K562 (cell line): Measurements from ENCODE around the gene MICU2. TPM values are rescaled to one million over a fixed set of nuclear protein-coding genes. Genes with fewer than 3 reads are reported as not detected.

Source experiments
- CBX8 ChIP-seq: fragments of 200-600 bp; sonication (generic); IDR thresholded peaks from 2 replicates; pipeline ENCODE4 v1.6.1; 2012; ENCODE audit warnings: borderline replicate concordance, mixed run types, low read depth, mild to moderate bottlenecking, moderate library complexity, mixed read lengths, low read length, control low read depth, inconsistent platforms; ENCODE audit not compliant: poor library complexity, severe bottlenecking; ENCODE audit errors: extremely low read depth
- CHD4 ChIP-seq: fragments of 200-600 bp; sonication (generic); IDR thresholded peaks from 3 replicates; pipeline ENCODE4 v1.6.1; 2012; ENCODE audit warnings: low read depth, mild to moderate bottlenecking, mixed read lengths, low read length, inconsistent platforms; ENCODE audit not compliant: insufficient read depth, insufficient replicate concordance, poor library complexity, severe bottlenecking
- FOXJ2 ChIP-seq: fragments of 200-800 bp; sonication (Bioruptor generic); IDR thresholded peaks from 2 replicates; pipeline ENCODE4 v1.6.1; 2016; ENCODE audit warnings: missing genetic modification characterization, missing compliant biosample characterization
- FOXK1 ChIP-seq: sonication (generic); formaldehyde crosslinking; IDR thresholded peaks from 2 replicates; pipeline ENCODE4 v1.8.0; 2022; ENCODE audit warnings: missing genetic modification reagents, mild to moderate bottlenecking, borderline replicate concordance
- KAT8 ChIP-seq: fragments of 450-650 bp; IDR thresholded peaks from 2 replicates; pipeline ENCODE4 v1.6.1; 2016; ENCODE audit warnings: low read depth, mild to moderate bottlenecking
- NCOA4 ChIP-seq: fragments of 450-650 bp; IDR thresholded peaks from 2 replicates; pipeline ENCODE4 v1.6.1; 2018; ENCODE audit warnings: mild to moderate bottlenecking; ENCODE audit not compliant: partially characterized antibody
- RBFOX2 ChIP-seq: fragments of 200-400 bp; formaldehyde crosslinking; IDR thresholded peaks from 2 replicates; pipeline ENCODE4 v1.6.1; 2017; ENCODE audit warnings: low read depth, mild to moderate bottlenecking, low read length, moderate library complexity
- RBM15 ChIP-seq: fragments of 200-400 bp; formaldehyde crosslinking; IDR thresholded peaks from 2 replicates; pipeline ENCODE4 v1.6.1; 2018; ENCODE audit warnings: mild to moderate bottlenecking, low read length, moderate library complexity; ENCODE audit not compliant: insufficient read depth
- ZFPM2 ChIP-seq: fragments of 250-450 bp; sonication (Bioruptor Pico); IDR thresholded peaks from 2 replicates; pipeline ENCODE4 v1.5.1; 2022; ENCODE audit warnings: mild to moderate bottlenecking
- ZNF197 ChIP-seq: fragments of 200-800 bp; sonication (Bioruptor generic); IDR thresholded peaks from 2 replicates; pipeline ENCODE4 v1.6.1; 2016; ENCODE audit warnings: low read depth, missing genetic modification characterization, missing compliant biosample characterization
- ZNF583 ChIP-seq: fragments of 250-450 bp; sonication (Bioruptor Pico); IDR thresholded peaks from 2 replicates; pipeline ENCODE4 v1.4.0; 2020
- ZZZ3 ChIP-seq: fragments of 450-650 bp; IDR thresholded peaks from 2 replicates; pipeline ENCODE4 v1.6.1; 2016; ENCODE audit warnings: antibody characterized with exemption, mild to moderate bottlenecking, moderate library complexity
- polyA plus RNA-seq, 8 experiments: library from polyadenylated mRNA; depleted of rRNA in 4 of 8; stranded (reverse) in 5 of 8; unstranded in 3 of 8; fragments of >200 nt; fragmentation: Nextera tagmentation in 2 of 8; fragmentation: Illumina TruSeq in 1 of 8; extraction: Ambion mirVana in 2 of 8; extraction: Trizol in 1 of 8; gene quantifications; 2 replicates each; pipeline versions ENCODE4 v1.2.1 to v1.2.3, GENCODE V29; 2011 to 2014; ENCODE audit warnings: inconsistent platforms in 1 of 8, missing spikeins in 1 of 8
- total RNA-seq, 7 experiments: library from RNA; depleted of rRNA in 6 of 7; stranded (reverse); fragments of >200 nt in 6 of 7; fragmentation: Illumina TruSeq in 2 of 7; extraction: Trizol in 2 of 7; gene quantifications; 2 replicates each; pipeline versions ENCODE4 v1.2.1 to v1.2.3, GENCODE V29; 2011 to 2021; ENCODE audit warnings: low replicate concordance in 1 of 7
- TF ChIP-seq, protein P1 (sequence below): IDR thresholded peaks from 2 replicates; pipeline ENCODE4 v1.6.1; 2012; ENCODE audit warnings: low read depth, low read length, improper control_type of control experiment, borderline replicate concordance
- TF ChIP-seq, protein P2 (sequence below): fragments of 200-400 bp; formaldehyde crosslinking; IDR thresholded peaks from 2 replicates; pipeline ENCODE4 v1.6.1; 2017; ENCODE audit warnings: mild to moderate bottlenecking, low read depth, low read length, moderate library complexity
- TF ChIP-seq, protein P3 (sequence below): fragments of 250-450 bp; sonication (Bioruptor Pico); IDR thresholded peaks from 2 replicates; pipeline ENCODE4 v1.9.0; 2021; ENCODE audit warnings: mild to moderate bottlenecking, inconsistent platforms
- TF ChIP-seq, protein P4 (sequence below): IDR thresholded peaks from 2 replicates; pipeline ENCODE4 v1.6.1; 2011; ENCODE audit not compliant: insufficient read length; ENCODE audit errors: extremely low read depth
- TF ChIP-seq, protein P5 (sequence below): fragments of 450-650 bp; IDR thresholded peaks from 2 replicates; pipeline ENCODE4 v1.6.1; 2016; ENCODE audit warnings: antibody characterized with exemption

MICU2 gene
- total and polyA plus RNA-seq, 9 of the 15 experiments (the other 6 are each of a cell fraction or from before 2014, with no cell fraction given) = 9.1 to 41.8 (median 33.4) TPM

DNA sequence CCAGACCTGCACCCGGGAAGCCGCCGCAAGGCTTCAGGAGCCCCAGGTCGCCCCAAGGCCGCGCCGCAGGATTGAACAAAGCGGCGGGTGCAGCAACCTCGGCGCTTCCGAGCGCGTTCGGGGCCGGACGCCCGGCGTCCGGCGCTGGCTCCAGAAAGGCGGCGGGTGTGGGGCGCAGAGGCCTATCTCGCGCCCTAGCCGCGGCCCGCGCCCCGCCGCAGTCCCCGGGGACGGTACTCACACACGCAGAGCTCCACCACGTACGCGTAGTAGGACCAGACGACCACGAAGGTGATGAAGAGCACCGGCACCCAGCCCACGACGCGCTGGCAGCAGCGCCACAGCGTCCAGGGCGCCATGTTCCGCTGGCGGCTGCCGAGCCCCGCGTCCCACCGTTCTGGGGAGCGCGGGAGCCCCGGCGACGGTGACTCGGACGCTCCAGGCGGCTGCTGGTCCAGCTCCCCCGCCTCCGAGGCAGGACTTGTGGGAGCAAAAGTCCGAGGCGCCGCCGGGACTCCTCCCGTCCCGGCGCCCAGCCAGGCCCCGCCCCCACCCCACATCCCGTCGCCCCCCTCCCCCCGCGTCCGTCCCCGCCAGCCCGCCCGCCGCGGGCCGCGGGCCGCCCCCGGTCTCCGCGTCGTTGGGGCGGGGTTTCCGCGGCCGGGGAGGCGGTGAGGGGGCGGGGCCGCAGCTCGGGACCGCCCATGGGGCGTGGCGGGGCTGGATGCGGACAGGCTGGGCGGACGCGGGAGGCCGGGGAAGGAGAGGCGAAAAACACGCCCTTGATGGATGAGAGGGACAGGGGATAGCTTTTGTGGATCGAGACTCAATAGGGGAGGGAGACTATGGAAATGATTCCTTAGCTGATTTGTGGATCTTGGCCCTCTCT is 144.9 kb downstream of the MICU2 start, which contains the start of gene ZDHHC20 (continued):
- TF ChIP-seq, protein P1, sequence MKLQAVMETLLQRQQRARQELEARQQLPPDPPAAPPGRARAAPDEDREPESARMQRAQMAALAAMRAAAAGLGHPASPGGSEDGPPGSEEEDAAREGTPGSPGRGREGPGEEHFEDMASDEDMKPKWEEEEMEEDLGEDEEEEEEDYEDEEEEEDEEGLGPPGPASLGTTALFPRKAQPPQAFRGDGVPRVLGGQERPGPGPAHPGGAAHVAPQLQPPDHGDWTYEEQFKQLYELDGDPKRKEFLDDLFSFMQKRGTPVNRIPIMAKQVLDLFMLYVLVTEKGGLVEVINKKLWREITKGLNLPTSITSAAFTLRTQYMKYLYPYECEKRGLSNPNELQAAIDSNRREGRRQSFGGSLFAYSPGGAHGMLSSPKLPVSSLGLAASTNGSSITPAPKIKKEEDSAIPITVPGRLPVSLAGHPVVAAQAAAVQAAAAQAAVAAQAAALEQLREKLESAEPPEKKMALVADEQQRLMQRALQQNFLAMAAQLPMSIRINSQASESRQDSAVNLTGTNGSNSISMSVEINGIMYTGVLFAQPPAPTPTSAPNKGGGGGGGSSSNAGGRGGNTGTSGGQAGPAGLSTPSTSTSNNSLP = no peak
- TF ChIP-seq CBX8 = no peak
- TF ChIP-seq CHD4 = no peak
- TF ChIP-seq, protein P2, sequence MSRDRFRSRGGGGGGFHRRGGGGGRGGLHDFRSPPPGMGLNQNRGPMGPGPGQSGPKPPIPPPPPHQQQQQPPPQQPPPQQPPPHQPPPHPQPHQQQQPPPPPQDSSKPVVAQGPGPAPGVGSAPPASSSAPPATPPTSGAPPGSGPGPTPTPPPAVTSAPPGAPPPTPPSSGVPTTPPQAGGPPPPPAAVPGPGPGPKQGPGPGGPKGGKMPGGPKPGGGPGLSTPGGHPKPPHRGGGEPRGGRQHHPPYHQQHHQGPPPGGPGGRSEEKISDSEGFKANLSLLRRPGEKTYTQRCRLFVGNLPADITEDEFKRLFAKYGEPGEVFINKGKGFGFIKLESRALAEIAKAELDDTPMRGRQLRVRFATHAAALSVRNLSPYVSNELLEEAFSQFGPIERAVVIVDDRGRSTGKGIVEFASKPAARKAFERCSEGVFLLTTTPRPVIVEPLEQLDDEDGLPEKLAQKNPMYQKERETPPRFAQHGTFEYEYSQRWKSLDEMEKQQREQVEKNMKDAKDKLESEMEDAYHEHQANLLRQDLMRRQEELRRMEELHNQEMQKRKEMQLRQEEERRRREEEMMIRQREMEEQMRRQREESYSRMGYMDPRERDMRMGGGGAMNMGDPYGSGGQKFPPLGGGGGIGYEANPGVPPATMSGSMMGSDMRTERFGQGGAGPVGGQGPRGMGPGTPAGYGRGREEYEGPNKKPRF = no peak
- no peak for TF ChIP-seq ZNF197 (CRISPR knock-in tag)
- no peak for TF ChIP-seq ZNF583 (CRISPR knock-in tag)
- peak; percentile 76 for TF ChIP-seq RBFOX2
- TF ChIP-seq, protein P3, sequence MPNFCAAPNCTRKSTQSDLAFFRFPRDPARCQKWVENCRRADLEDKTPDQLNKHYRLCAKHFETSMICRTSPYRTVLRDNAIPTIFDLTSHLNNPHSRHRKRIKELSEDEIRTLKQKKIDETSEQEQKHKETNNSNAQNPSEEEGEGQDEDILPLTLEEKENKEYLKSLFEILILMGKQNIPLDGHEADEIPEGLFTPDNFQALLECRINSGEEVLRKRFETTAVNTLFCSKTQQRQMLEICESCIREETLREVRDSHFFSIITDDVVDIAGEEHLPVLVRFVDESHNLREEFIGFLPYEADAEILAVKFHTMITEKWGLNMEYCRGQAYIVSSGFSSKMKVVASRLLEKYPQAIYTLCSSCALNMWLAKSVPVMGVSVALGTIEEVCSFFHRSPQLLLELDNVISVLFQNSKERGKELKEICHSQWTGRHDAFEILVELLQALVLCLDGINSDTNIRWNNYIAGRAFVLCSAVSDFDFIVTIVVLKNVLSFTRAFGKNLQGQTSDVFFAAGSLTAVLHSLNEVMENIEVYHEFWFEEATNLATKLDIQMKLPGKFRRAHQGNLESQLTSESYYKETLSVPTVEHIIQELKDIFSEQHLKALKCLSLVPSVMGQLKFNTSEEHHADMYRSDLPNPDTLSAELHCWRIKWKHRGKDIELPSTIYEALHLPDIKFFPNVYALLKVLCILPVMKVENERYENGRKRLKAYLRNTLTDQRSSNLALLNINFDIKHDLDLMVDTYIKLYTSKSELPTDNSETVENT (CRISPR knock-in tag) = peak; percentile 48; the same call in 1 of the 2 replicates
- no peak for TF ChIP-seq FOXK1 (CRISPR knock-in tag)
- no peak for TF ChIP-seq ZFPM2
- TF ChIP-seq, protein P4, sequence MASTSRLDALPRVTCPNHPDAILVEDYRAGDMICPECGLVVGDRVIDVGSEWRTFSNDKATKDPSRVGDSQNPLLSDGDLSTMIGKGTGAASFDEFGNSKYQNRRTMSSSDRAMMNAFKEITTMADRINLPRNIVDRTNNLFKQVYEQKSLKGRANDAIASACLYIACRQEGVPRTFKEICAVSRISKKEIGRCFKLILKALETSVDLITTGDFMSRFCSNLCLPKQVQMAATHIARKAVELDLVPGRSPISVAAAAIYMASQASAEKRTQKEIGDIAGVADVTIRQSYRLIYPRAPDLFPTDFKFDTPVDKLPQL = no peak
- TF ChIP-seq, protein P5, sequence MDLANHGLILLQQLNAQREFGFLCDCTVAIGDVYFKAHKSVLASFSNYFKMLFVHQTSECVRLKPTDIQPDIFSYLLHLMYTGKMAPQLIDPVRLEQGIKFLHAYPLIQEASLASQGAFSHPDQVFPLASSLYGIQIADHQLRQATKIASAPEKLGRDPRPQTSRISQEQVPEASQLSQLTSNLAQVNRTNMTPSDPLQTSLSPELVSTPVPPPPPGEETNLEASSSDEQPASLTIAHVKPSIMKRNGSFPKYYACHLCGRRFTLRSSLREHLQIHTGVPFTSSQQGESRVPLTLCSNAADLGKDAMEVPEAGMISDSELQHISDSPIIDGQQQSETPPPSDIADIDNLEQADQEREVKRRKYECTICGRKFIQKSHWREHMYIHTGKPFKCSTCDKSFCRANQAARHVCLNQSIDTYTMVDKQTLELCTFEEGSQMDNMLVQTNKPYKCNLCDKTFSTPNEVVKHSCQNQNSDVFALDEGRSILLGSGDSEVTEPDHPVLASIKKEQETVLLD = no peak
- TF ChIP-seq FOXJ2 = no peak
- no peak for TF ChIP-seq RBM15
- TF ChIP-seq ZZZ3 = no peak
- TF ChIP-seq KAT8 = no peak
- TF ChIP-seq NCOA4 = no peak
